ENCODE measurements around the gene FAM151A.

Gene FAM151A

DNA sequence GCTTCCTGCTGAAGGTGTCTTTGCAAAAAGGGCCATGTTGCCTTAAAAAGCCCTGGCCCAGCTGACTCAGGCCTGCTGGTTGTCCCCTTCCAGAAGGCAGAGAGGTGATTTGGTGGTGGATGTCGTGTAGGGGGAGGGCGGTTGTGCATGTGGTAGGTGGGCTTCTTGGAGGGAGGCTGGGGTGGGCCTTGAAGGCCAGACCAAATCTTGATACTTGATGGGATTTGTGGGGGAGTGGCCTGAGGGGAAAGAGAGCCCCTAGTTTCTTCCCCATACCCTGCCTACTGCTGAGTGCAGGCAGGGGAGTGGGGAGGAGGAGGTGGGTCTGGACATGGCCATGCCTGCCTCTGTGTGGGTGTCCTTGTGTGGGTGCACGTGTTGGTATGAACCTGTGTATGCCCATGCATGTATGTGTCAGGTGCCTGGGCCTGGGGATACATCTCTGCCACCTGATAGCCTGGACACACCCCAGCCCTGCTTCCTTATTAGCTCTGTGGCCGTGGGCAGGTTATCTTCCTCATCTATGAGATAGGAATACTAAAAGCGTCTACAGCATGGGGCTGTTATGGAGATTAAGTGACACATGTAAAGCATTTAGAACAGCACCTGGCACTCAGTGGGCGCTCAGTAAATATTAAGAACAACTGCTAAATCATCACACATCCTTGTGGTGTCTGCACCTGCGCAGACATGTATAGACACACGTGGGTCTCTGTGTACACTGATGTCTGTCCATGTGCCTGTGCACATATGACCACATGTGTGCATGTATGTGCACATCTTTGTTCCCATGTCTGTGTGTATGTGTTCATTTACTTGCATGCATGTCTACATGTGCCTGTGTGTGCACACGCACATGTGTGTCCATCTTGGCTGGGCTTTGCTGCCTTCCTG, 17.0 kb downstream of the FAM151A start:
- POLR2A ChIA-PET = no interaction called here
- H3K4me3 ChIP-seq (ENCODE audit: low read depth, low read length) = no peak overlapping the region
- no peak for DNase-seq (ENCODE audit: low read depth, low spot score)
- TF ChIP-seq, protein P1, sequence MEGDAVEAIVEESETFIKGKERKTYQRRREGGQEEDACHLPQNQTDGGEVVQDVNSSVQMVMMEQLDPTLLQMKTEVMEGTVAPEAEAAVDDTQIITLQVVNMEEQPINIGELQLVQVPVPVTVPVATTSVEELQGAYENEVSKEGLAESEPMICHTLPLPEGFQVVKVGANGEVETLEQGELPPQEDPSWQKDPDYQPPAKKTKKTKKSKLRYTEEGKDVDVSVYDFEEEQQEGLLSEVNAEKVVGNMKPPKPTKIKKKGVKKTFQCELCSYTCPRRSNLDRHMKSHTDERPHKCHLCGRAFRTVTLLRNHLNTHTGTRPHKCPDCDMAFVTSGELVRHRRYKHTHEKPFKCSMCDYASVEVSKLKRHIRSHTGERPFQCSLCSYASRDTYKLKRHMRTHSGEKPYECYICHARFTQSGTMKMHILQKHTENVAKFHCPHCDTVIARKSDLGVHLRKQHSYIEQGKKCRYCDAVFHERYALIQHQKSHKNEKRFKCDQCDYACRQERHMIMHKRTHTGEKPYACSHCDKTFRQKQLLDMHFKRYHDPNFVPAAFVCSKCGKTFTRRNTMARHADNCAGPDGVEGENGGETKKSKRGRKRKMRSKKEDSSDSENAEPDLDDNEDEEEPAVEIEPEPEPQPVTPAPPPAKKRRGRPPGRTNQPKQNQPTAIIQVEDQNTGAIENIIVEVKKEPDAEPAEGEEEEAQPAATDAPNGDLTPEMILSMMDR (IDR thresholded peaks at IDR 0.05; ENCODE audit: insufficient read depth, low read length, missing control alignments) = no peak
- CTCF ChIA-PET = no interaction called here

DNA sequence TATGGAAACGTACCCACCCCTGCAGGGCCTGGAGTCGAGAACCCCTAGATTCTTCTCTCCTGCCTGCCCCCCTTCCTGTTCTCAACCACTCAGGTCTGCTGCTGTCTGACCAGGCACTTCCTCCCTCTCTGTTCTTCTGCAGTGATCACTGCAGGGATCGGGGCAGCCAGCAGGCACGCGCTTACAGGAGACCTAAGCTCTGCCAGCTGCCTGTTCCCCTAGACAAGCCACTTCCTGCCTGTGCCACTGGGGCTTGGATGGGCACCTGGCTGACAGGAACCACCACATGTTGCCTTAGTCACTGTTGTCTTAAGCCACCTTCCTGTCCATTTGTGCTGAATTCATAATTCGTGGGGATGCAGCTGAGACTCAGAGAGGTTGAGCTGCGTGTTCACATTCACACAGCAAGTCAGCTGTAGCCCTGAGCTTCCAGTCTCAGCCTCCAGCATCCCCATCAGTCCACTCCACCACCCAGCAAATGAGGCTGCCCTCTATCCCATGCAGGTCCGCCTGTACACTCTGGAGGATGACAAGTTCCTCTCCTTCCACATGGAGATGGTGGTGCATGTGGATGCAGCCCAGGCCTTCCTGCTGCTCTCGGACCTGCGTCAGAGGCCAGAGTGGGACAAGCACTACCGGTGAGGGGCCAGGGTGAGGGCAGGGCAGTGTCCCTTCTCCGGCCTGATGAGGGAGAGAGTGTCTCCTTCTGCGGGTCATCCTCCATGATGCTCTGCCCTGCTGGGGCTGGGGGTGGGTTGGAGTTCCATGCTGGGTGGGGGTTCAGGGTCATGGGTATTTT, 18.6 kb downstream of the FAM151A start:
- no peak for DNase-seq (ENCODE audit: low read depth, low spot score)
- TF ChIP-seq, protein P1 (IDR thresholded peaks at IDR 0.05; ENCODE audit: insufficient read depth, low read length, missing control alignments) = no peak
- POLR2A ChIA-PET = no interaction called here
- H3K4me3 ChIP-seq (ENCODE audit: low read depth, low read length) = no peak overlapping the region
- CTCF ChIA-PET = no interaction called here

DNA sequence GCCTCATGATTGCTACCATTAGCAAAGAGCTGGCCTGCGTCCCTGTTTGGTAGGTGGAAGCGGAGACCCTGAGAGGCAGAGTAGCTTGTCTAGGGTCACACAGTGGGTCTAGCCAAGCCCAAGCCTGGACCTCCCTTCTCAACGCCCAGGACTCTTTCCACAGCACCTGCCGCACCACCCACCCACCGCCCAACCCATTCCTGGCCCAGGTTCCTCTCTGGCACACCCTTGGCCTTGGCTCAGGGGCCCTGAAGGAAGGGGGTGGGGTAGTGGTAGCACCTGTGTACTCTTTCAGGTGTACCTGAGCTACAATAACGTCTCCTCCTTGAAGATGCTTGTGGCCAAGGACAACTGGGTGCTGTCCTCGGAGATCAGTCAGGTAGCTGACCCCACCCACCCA, 19.3 kb downstream of the FAM151A start:
- TF ChIP-seq, protein P1 (IDR thresholded peaks at IDR 0.05; ENCODE audit: insufficient read depth, low read length, missing control alignments) = no peak
- ChIA-PET CTCF (no interaction called here), POLR2A (no interaction called here)
- no peak overlapping the region for H3K4me3 ChIP-seq (ENCODE audit: low read depth, low read length)
- DNase-seq (ENCODE audit: low read depth, low spot score) = no peak

DNA sequence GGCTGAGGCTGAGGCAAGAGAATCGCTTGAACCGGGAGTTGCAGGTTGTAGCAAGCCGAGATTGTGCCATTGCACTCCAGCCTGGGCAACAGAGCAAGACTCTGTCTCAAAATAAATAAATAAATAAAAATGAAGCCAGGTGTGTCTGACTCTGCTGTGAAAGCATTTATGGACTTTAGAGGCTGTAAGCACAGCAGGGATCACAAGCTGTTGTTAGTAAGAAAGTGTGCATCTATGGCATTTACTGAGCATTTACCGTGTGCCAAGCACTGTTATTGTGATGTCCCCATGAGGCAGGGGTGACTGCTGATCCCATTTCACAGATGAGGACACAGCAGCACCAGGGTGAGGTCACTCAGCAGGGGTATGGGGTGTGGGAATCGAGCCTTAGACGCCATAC, 20.1 kb downstream of the FAM151A start:
- POLR2A ChIA-PET = no interaction called here
- no peak overlapping the region for H3K4me3 ChIP-seq (ENCODE audit: low read depth, low read length)
- CTCF ChIA-PET = no interaction called here
- TF ChIP-seq, protein P1 (IDR thresholded peaks at IDR 0.05; ENCODE audit: insufficient read depth, low read length, missing control alignments) = no peak
- DNase-seq (ENCODE audit: low read depth, low spot score) = no peak

DNA sequence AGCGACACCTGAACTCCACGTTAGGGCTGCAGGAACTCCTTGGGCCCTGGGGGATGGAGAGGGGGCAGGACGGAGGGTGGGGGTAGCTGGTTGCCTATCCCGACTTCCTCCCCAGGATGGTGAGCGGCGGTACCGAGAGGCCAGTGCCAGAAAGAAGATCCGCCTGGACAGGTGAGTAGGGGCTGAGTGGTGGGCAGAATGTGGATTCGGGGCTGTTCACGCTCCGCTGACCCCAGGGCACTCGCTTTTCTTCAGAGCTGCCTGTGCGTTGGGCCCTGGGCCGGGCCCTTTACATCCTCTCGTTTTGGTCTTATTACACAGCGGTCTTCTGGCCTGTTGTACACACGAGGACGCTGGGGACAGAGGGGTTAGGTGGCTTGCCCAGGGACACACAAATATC, 20.8 kb downstream of the FAM151A start:
- TF ChIP-seq, protein P1 (IDR thresholded peaks at IDR 0.05; ENCODE audit: insufficient read depth, low read length, missing control alignments) = no peak
- ChIA-PET CTCF (interaction anchor here (0.9 kb wide), 1 partner anchor 11 kb away, joined by 4 read pairs; no protein-coding TSS in a partner anchor), POLR2A (no interaction called here)
- no peak for DNase-seq (ENCODE audit: low read depth, low spot score)
- no peak overlapping the region for H3K4me3 ChIP-seq (ENCODE audit: low read depth, low read length)

DNA sequence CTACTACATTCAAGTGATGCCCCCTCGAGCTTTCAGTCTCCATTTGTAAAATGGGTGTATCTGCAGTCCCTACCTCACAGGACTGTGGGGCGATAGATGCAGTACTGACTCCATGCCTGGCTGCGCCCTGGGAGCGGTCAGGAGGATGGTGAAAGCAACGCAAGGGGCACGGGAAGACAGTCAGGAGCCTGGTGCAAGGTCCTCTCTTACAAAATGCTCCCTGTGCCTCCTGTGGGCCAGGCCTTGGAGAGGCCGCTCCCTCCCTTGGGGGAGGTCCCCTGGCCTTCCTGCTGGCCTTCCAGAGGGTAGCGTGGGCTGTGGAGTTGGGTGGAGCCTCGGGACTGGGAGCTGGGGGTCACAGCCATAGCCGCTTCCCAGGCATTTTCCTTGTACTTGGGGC, 21.6 kb downstream of the FAM151A start:
- CTCF ChIA-PET = no interaction called here
- POLR2A ChIA-PET = no interaction called here
- no peak for DNase-seq (ENCODE audit: low read depth, low spot score)
- no peak overlapping the region for H3K4me3 ChIP-seq (ENCODE audit: low read depth, low read length)
- TF ChIP-seq, protein P1 (IDR thresholded peaks at IDR 0.05; ENCODE audit: insufficient read depth, low read length, missing control alignments) = no peak
